T47D (cell line): ENCODE data around the gene CLDN4.
"Not testable (repeated sequence)": the region's sequence is repeated elsewhere in the genome, so short reads cannot be mapped to it uniquely, and the experiment has no call there.

ENCODE experiments used
- DNase-seq, 2 experiments: peaks; one replicate each; pipeline versions ENCODE4 v3.0.0 to v3.0.0-alpha.2; 2011 to 2012; ENCODE audit warnings: low read depth in 1 of 2, low spot score in 1 of 2
- JUND ChIP-seq: IDR thresholded peaks from 2 replicates; pipeline ENCODE4 v1.6.1; 2012; ENCODE audit warnings: low read depth
- in situ Hi-C: cut with HindIII; loops from 2 replicates; pipeline ENCODE4 v1.10.0; 2016; ENCODE audit warnings: low sequenced_read_pairs, low pct_unique_long_range_greater_than_20kb

CLDN4 gene

GRCh38 chr7:73840715-73841379 lies 10.1 kb downstream of the CLDN4 start:
- in situ Hi-C loops: no loop called here
- DNase-seq: no peak
- TF ChIP-seq JUND: no peak

- in situ Hi-C loops: no loop called here
- peak in 1 of 2 experiments; percentile 65 for DNase-seq
- TF ChIP-seq JUND: no peak
These were observed 10.9 kb downstream of the CLDN4 start for GRCh38 chr7:73841689-73842066.

GRCh38 chr7:73842067-73842976 lies 11.5 kb downstream of the CLDN4 start, which contains the start of gene METTL27:
Gene METTL27, minus strand, starts transcription at chr7:73842516. Its CDS starts 376 bp downstream, at chr7:73842140.
- no peak for TF ChIP-seq JUND
- DNase-seq: peak; percentile 97
- in situ Hi-C loops: no loop called here

DNA sequence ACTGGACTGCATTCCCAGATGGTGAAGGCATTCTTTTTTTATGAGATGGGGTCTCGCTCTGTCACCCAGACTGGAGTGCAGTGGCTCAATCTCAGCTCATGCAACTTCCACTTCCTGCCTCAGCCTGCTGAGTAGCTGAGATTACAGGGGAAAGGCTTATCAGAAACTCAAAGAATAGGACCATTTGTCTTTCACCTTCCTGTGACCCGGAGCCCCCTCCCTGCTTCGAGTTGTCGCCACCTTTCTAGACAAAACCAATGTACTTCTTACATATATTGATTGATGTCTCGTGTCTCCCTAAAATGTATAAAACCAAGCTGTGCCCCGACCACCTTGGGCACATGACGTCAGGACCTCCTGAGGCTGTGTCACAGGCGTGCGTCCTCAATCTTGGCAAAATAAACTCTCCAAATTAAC lies 13.3 kb downstream of the CLDN4 start:
- TF ChIP-seq JUND: no peak
- no peak for DNase-seq
- in situ Hi-C loops: no loop called here

- DNase-seq: no peak
- in situ Hi-C loops: no loop called here
- TF ChIP-seq JUND: no peak
These were observed 14.2 kb downstream of the CLDN4 start for GRCh38 chr7:73844848-73845460.

- in situ Hi-C loops, DNase-seq: not testable (repeated sequence)
These were observed 15.0 kb downstream of the CLDN4 start for GRCh38 chr7:73845701-73846195.

GRCh38 chr7:73847941-73848723 lies 17.3 kb downstream of the CLDN4 start:
- in situ Hi-C loops: no loop called here
- TF ChIP-seq JUND: no peak
- DNase-seq: no peak

GRCh38 chr7:73850781-73851207 lies 20.0 kb downstream of the CLDN4 start:
- in situ Hi-C loops: no loop called here
- DNase-seq: no peak

DNA sequence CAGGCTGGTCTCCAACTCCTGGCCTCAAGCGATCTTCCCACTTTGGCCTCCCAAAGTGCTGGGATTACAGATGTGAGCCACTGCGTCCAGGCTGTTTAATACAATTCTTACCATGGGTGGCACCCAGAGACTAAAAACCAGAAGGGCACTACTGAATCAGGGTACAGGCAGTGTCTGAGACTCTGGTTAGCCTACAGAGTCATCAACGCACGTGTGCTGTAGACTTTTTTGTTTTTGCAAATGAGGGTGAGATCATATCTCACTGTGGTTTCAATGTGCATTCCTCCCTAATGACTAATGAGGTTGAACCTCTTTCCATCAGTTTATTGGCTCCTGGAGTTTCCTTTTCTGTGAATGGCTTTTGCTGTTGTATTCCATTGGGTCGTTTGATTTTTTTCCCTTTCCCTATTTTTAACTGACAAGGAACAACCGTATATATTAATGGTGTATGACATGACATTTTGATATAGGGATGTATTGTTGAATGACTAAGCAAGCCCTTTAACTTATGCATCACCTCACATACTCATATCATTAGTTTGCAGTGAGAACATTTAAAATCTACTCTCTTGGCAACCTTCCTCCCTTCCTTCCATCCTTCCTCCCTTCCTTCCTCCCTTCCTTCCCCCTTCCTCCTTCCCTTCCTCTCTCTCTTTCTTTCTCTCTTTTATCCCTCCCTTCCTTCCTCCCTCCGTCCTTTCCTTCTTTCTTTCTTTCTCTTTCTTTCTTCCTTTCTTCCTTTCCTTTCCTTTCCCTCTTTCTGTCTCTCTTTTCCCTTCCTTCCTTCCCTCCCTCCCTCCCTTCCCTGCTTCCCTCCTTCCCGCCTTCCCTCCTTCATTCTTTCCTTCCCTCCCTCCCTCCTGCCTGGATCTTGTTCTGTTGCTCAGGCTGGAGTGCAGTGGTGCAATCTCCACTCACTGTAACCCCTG lies 20.9 kb downstream of the CLDN4 start:
- TF ChIP-seq JUND: peak; percentile 89
- peak in 1 of 2 experiments; percentile 84 for DNase-seq
- in situ Hi-C loops: no loop called here

More at GRCh38 chr7:73850781-73851207, 20.0 kb downstream of the CLDN4 start:
- no peak for TF ChIP-seq JUND

- no peak for TF ChIP-seq JUND
- in situ Hi-C loops: no loop called here
These were observed 21.7 kb downstream of the CLDN4 start for GRCh38 chr7:73852500-73852899.

DNA sequence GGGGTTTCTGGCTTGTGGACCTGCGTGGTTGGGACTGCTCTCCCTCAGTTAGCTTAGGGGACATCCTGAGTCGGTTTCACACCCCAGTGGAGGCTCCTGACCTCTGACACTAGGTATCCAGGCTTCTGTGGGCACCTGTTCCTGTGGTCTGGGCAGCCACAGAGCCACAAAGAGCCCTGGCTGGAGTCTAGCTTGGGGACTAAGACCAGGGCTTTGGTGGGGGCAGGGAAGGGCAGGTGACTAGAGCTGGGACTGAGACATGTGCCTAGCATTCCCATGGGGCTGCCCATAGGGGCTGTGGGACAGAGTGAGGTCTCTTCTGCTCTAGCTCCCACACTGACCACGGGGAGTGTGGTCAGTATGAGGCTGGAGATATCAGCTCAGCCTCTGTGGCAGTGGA lies 26.1 kb downstream of the CLDN4 start:
- no peak for TF ChIP-seq JUND
- in situ Hi-C loops: no loop called here
- no peak for DNase-seq

More at GRCh38 chr7:73852500-73852899, 21.7 kb downstream of the CLDN4 start:
- no peak for DNase-seq
